HG03520 (cell line): ENCODE data around the gene TYW3.
A peak's percentile ranks its signal among the peaks of the same experiment; 100 is the strongest.

Experiments used
- ATAC-seq: cut with Tn5 transposase; IDR thresholded peaks from one replicate; pipeline ENCODE4 v1.9.1; 2021; ENCODE audit warnings: mild to moderate bottlenecking, moderate library complexity; ENCODE audit not compliant: unreplicated experiment

TYW3 gene

GRCh38 chr1:74780594-74780993, 47.6 kb downstream of the TYW3 start:
- ATAC-seq = no peak

- no peak for ATAC-seq
These were observed 53.0 kb downstream of the TYW3 start for GRCh38 chr1:74785944-74786343.

- no peak for ATAC-seq
These were observed 57.5 kb downstream of the TYW3 start for GRCh38 chr1:74790453-74790852.

DNA sequence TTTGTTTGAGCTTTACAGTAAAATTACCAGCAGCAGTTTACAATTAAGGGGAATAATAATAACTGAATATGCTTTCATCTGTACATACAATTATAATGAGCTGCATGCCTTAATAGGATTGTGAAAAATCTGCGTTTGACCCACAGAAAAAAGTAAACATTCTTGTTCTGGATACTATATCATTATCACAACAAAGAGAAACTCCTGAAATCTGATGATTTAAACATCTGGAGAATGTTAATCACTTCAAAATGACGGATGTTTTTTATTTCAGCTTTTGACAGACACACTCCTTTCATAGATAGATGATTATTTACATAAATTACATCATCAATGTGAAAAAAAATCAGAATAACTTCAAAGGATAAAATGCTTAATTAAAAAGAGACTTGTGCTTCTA, 58.5 kb downstream of the TYW3 start:
- ATAC-seq = no peak

DNA sequence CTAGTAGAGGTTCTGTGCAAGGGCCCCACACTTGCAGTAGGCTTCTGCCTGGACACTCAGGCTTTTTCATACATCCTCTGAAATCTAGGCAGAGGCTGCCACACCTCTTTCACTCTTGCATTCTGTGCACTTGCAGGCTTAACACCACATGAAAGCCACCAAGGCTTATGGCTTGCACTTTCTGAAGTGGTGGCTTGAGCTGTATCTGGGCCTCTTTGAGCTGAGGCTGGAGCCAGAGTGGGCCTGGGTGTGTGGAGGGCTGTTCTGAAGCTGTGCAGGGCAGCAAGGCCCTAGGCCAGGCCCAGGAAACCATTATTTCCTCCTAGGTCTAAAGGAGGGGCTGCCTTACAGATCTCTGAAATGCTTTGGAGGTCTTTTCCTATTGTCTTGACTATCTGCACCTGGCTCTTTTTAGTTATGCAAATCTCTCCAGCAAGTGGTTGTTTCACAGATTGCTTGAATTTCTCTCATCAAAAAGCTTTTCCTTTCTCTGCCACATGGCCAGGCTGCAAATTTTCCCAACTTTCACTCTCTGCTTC, 66.2 kb downstream of the TYW3 start:
- no peak for ATAC-seq

DNA sequence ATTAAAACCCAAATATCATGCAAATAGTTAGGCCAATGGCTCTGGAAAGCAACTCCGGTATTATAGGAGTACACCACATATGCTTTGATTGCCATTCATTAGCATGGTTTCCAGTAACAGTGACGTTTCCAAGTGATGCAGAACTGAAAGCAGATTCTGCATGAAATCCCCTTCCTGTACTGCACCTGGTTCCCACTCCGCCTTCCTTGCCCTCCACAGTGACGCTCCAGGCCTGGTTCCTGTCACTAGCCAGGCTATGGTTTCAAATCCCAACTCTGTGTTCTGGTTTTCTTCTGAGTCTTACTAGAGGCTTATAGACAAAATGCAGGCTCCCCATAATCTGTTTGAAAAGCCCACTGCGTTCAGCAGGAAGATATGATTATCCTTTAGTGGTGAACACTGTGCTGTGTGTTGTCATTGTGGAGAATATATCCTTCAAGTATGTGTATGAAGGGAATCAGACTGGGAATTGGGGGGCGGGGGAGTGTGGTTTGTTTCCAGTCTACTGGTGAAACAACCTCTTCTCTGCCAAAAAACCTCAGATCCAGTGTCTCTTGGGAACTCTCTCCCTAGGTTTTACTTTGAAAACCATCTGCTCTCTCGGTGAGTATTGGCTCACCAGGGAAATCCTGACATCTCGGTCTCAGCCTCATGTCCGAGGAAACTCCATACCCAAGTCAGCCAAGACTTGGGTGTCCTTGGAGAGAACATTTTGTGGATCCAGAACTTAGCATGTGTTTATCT, 78.7 kb downstream of the TYW3 start:
- peak; percentile 53 for ATAC-seq

GRCh38 chr1:74812180-74812541, 79.2 kb downstream of the TYW3 start:
- peak; percentile 96 for ATAC-seq
